SU-DHL-6 (cell line): ENCODE measurements around the gene CYLD.

Experiments
- H2AFZ ChIP-seq: fragments of 200-600 bp; sonication (generic); 2 replicates; pipeline ENCODE4 v1.6.1; 2014; ENCODE audit warnings: low read depth, mild to moderate bottlenecking, moderate library complexity, mixed read lengths, antibody characterized with exemption, low read length; ENCODE audit not compliant: severe bottlenecking
- H3F3A ChIP-seq: fragments of 200-600 bp; shearing (Covaris generic); 2 replicates; pipeline ENCODE4 v1.6.0; 2016; ENCODE audit warnings: antibody characterized with exemption, mild to moderate bottlenecking; ENCODE audit not compliant: insufficient read depth
- H3K27ac ChIP-seq: fragments of 200-600 bp; sonication (generic); 2 replicates; pipeline ENCODE4 v1.5.1; 2016; ENCODE audit warnings: low read depth, mild to moderate bottlenecking, low read length, moderate library complexity, mixed read lengths
- H3K27me3 ChIP-seq: fragments of 200-600 bp; sonication (generic), shearing (Covaris generic); 2 replicates; pipeline ENCODE4 v1.6.0; 2014; ENCODE audit warnings: mild to moderate bottlenecking, low read length
- H3K36me3 ChIP-seq: fragments of 200-600 bp; sonication (generic); 2 replicates; pipeline ENCODE4 v1.6.1; 2014; ENCODE audit warnings: mild to moderate bottlenecking, low read length, mixed read lengths
- H3K4me2 ChIP-seq: fragments of 300-600, 200-600 bp; shearing (Covaris generic), sonication (generic); 2 replicates; pipeline ENCODE4 v1.6.0; 2014; ENCODE audit warnings: low read length, low read depth, mild to moderate bottlenecking; ENCODE audit not compliant: poor library complexity, severe bottlenecking
- H3K4me3 ChIP-seq: fragments of 200-600 bp; sonication (generic); 2 replicates; pipeline ENCODE4 v1.5.1; 2014; ENCODE audit warnings: antibody characterized with exemption, low read length, mild to moderate bottlenecking, mixed read lengths; ENCODE audit not compliant: insufficient read depth, poor library complexity, severe bottlenecking
- H3K79me2 ChIP-seq: fragments of 200-600 bp; sonication (generic); 2 replicates; pipeline ENCODE4 v1.6.1; 2014; ENCODE audit warnings: mild to moderate bottlenecking, low read length, moderate library complexity; ENCODE audit not compliant: insufficient read depth
- H3K9ac ChIP-seq: fragments of 200-600 bp; sonication (generic); 2 replicates; pipeline ENCODE4 v1.7.0; 2014; ENCODE audit warnings: mild to moderate bottlenecking, low read length
- H3K9me2 ChIP-seq: fragments of 200-600 bp; sonication (generic); replicated peaks from 2 replicates; pipeline ENCODE4 v1.6.1; 2014; ENCODE audit warnings: low read length; ENCODE audit not compliant: insufficient read depth
- H3K9me3 ChIP-seq: fragments of 200-600 bp; sonication (generic); 2 replicates; pipeline ENCODE4 v1.6.1; 2014; ENCODE audit warnings: low read length, mixed read lengths; ENCODE audit not compliant: insufficient read depth
- H4K20me1 ChIP-seq: fragments of 200-600 bp; sonication (generic); 2 replicates; pipeline ENCODE4 v1.6.1; 2014; ENCODE audit warnings: low read depth, mild to moderate bottlenecking, antibody characterized with exemption, low read length, moderate library complexity, mixed read lengths
- CTCF ChIP-seq: fragments of 200-600 bp; sonication (generic); IDR thresholded peaks from one replicate; pipeline ENCODE4 v1.5.1; 2017; ENCODE audit warnings: antibody characterized with exemption, mild to moderate bottlenecking, low read length, moderate library complexity; ENCODE audit not compliant: insufficient read depth, poor library complexity, severe bottlenecking
- EZH2phosphoT487 ChIP-seq: fragments of 200-600 bp; sonication (generic), shearing (Covaris generic); conservative IDR thresholded peaks from 2 replicates; pipeline ENCODE4 v1.6.1; 2018; ENCODE audit warnings: mild to moderate bottlenecking, antibody characterized with exemption, low read length, moderate library complexity, mixed read lengths

The CYLD gene

GRCh38 chr16:50839356-50839755, 97.5 kb downstream of the CYLD start:
- no peaks in the 10 kb centered on the region for H3K36me3 ChIP-seq
- no peaks in the 10 kb centered on the region for H4K20me1 ChIP-seq
- no peak overlapping the region for H2AFZ ChIP-seq
- no peaks in the 10 kb centered on the region for H3F3A ChIP-seq
- no peak overlapping the region for H3K9ac ChIP-seq
- H3K9me2 ChIP-seq, result no peaks in the 10 kb centered on the region
- TF ChIP-seq EZH2phosphoT487 (no peak), CTCF (no peak)
- no peak overlapping the region for H3K4me2 ChIP-seq
- H3K27me3 ChIP-seq, result no peaks in the 10 kb centered on the region
- H3K27ac ChIP-seq, result no peak overlapping the region
- H3K79me2 ChIP-seq, result no peaks in the 10 kb centered on the region
- H3K9me3 ChIP-seq, result no peaks in the 10 kb centered on the region
- H3K4me3 ChIP-seq, result no peak overlapping the region

- H3K9me2 ChIP-seq, result no peaks in the 10 kb centered on the region
- no peak for TF ChIP-seq CTCF
- no peak for TF ChIP-seq EZH2phosphoT487
- H3K79me2 ChIP-seq, result no peaks in the 10 kb centered on the region
- no peaks in the 10 kb centered on the region for H3K27me3 ChIP-seq
- H3K4me3 ChIP-seq, result no peak overlapping the region
- no peak overlapping the region for H3K27ac ChIP-seq
- no peaks in the 10 kb centered on the region for H3F3A ChIP-seq
- H2AFZ ChIP-seq, result no peak overlapping the region
- no peaks in the 10 kb centered on the region for H4K20me1 ChIP-seq
- no peaks in the 10 kb centered on the region for H3K36me3 ChIP-seq
- no peaks in the 10 kb centered on the region for H3K9me3 ChIP-seq
- H3K9ac ChIP-seq, result no peak overlapping the region
- H3K4me2 ChIP-seq, result no peak overlapping the region
Measured at GRCh38 chr16:50839920-50840729, 98.2 kb downstream of the CYLD start.

GRCh38 chr16:50841081-50841886, 99.4 kb downstream of the CYLD start:
- H3K9ac ChIP-seq, result no peak overlapping the region
- no peak overlapping the region for H3K4me3 ChIP-seq
- H3K27ac ChIP-seq, result no peak overlapping the region
- H3F3A ChIP-seq, result no peaks in the 10 kb centered on the region
- H3K36me3 ChIP-seq, result no peaks in the 10 kb centered on the region
- no peaks in the 10 kb centered on the region for H3K27me3 ChIP-seq
- H3K4me2 ChIP-seq, result no peak overlapping the region
- H3K9me2 ChIP-seq, result no peaks in the 10 kb centered on the region
- no peaks in the 10 kb centered on the region for H3K79me2 ChIP-seq
- peak overlapping the region; percentile 45 for H2AFZ ChIP-seq
- no peak for TF ChIP-seq EZH2phosphoT487
- TF ChIP-seq CTCF, result no peak
- H4K20me1 ChIP-seq, result no peaks in the 10 kb centered on the region
- H3K9me3 ChIP-seq, result no peaks in the 10 kb centered on the region
